ENCODE data around the gene SYNC.

DNA sequence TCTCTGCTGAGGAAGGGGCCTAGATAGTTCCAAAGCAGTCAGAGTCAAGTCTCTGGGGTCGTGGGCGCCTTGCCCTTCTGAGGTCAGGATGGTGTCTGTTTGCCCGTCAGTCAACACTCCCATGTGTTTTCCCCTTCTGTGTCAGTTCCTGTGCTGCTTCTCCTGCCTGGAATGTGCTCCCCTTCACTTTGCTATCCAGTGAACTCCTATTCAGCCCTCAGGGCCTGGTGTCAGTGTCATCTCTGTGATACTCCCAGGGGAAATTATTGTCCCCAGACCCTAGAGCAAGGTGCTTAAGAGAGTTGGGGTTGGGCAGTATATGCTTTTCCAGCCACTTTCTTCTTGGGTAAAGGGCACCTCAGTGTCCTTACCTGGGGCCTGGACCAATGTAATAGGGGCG, 45.8 kb upstream of the SYNC start:
- TF ChIP-seq, protein P1, sequence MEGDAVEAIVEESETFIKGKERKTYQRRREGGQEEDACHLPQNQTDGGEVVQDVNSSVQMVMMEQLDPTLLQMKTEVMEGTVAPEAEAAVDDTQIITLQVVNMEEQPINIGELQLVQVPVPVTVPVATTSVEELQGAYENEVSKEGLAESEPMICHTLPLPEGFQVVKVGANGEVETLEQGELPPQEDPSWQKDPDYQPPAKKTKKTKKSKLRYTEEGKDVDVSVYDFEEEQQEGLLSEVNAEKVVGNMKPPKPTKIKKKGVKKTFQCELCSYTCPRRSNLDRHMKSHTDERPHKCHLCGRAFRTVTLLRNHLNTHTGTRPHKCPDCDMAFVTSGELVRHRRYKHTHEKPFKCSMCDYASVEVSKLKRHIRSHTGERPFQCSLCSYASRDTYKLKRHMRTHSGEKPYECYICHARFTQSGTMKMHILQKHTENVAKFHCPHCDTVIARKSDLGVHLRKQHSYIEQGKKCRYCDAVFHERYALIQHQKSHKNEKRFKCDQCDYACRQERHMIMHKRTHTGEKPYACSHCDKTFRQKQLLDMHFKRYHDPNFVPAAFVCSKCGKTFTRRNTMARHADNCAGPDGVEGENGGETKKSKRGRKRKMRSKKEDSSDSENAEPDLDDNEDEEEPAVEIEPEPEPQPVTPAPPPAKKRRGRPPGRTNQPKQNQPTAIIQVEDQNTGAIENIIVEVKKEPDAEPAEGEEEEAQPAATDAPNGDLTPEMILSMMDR (IDR thresholded peaks at IDR 0.05): no peak
- TF ChIP-seq POLR2A (IDR thresholded peaks at IDR 0.05): no peak

All from testis (tissue), 2 donors.